GM19468 (cell line): ENCODE data around the gene STAP1.
"Not testable (repeated sequence)": the region's sequence is repeated elsewhere in the genome, so short reads cannot be mapped to it uniquely, and the experiment has no call there.

ENCODE experiments used
- ATAC-seq: cut with Tn5 transposase; IDR thresholded peaks from one replicate; pipeline ENCODE4 v1.9.1; 2021; ENCODE audit warnings: mild to moderate bottlenecking, moderate library complexity, moderate number of reproducible peaks; ENCODE audit not compliant: unreplicated experiment; ENCODE audit errors: extremely low read depth

STAP1 gene

GRCh38 chr4:67608027-67608426, 49.5 kb downstream of the STAP1 start:
- no peak for ATAC-seq

- ATAC-seq, result no peak
These were observed 55.7 kb downstream of the STAP1 start for GRCh38 chr4:67614186-67614585.

- ATAC-seq, result no peak
These were observed 56.6 kb downstream of the STAP1 start for GRCh38 chr4:67615119-67615518.

- no peak for ATAC-seq
These were observed 58.0 kb downstream of the STAP1 start for GRCh38 chr4:67616478-67616877.

GRCh38 chr4:67624939-67625338, 66.4 kb downstream of the STAP1 start:
- no peak for ATAC-seq

- no peak for ATAC-seq
These were observed 74.0 kb downstream of the STAP1 start for GRCh38 chr4:67632492-67632891.

- ATAC-seq, result no peak
These were observed 76.2 kb downstream of the STAP1 start for GRCh38 chr4:67634741-67635140.

- ATAC-seq, result no peak
These were observed 76.8 kb downstream of the STAP1 start for GRCh38 chr4:67635331-67635730.

GRCh38 chr4:67636978-67637377, 78.5 kb downstream of the STAP1 start:
- not testable (repeated sequence) for ATAC-seq

GRCh38 chr4:67638136-67638535, 79.6 kb downstream of the STAP1 start:
- ATAC-seq, result no peak

- no peak for ATAC-seq
These were observed 93.0 kb downstream of the STAP1 start for GRCh38 chr4:67651536-67651935.
